ENCODE data around the gene THUMPD3. TPM values are rescaled to one million over a fixed set of nuclear protein-coding genes. Genes with fewer than 3 reads are reported as not detected.

THUMPD3 gene
- total RNA-seq, 2 experiments from 2014 or later = 46.6 to 48.0 TPM

DNA sequence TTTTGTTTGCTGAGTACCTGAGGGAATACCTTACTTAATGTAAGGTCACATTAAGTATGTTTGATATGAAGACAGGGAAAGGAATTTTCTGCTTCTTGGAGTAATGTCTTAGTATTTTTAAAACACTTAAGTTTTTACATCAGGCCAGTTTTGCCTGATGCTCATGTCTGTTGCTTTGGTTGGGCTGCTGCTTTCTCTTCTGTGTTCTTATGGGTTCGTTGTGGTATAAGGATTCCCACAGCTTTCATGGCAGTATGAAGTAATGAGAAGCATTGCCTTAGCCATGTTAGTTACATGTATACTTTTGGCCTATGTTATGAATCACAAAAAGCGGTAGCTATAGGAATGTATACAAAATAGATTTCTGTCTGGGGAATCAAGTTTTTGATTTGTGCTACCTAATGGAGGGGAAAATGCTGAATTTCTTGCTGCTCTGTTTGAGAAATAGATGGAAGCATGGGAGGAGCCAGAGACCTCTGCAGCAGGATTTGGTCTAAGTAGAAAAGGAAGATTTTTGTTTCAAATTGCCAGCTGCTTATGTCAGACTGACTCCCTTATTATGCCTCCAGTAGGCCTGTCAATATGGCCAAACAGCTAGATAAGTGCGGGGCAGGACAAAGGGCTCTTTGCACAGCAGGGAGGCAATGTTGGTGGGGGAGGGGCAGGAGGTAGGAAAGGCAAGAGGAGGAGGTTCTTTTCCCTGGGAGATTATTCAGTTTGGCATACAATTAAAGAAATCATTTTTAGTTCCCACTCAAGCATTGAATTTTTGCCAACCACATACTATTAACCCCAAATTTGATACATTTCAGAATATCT is 39.8 kb downstream of the THUMPD3 start:
- peaks cover 10% of the 10 kb centered on the region for H3K36me3 Mint-ChIP-seq (ENCODE audit: low read depth)
- ChIA-PET CTCF (interaction anchor here (0.8 to 1.3 kb wide), 3 partner anchors 8 to 36 kb away, joined by 3 to 6 read pairs (median 4); no protein-coding TSS in a partner anchor), POLR2A (no interaction called here)
- no peaks in the 10 kb centered on the region for H3K27me3 Mint-ChIP-seq
- H3K4me3 Mint-ChIP-seq = no peak overlapping the region
- no peak overlapping the region for H3K27ac Mint-ChIP-seq
- no peaks in the 10 kb centered on the region for H3K9me3 Mint-ChIP-seq
- peaks cover 67% of the 10 kb centered on the region for H3K4me1 Mint-ChIP-seq
- DNase-seq = no peak

DNA sequence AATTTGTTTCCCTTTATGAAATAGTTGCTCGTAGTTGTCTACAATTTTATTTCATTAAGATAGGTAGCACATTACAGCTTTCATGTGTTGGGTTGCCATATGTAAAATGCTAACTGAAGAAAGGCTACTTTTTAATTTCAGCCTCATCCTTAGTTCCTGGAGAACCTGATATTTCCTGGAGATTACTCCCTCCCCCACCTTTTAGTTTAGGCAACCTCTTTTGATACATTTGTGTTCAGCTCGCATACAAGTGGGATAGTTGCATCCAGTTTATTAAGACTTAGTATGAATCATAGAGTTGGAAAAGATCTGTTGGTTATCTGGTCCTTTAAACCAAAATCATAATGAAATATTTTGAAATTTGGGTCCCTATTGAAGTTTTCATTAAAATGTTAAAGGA is 40.6 kb downstream of the THUMPD3 start:
- POLR2A ChIA-PET = no interaction called here

DNA sequence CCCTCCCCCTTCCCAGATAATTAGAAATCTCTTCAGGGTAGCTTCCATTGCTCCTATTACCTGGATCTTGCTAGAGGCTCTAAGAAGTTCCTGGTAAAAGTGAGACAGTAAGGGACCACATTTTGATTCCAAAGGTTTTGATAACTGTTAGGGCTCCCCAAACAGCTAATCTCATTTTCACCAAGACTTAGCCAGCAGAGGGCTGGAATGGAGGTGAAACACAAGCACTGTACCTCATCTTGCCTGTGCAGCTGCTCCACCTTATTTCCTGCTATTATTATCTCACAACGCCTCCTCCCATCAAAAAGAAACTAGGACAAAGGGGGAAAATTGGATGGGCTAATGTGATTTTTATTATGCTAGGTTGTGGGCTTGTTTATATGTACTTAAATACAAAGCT is 41.8 kb downstream of the THUMPD3 start:
- Mint-ChIP-seq H3K36me3 (ENCODE audit: low read depth) (peaks cover 14% of the 10 kb centered on the region), H3K4me1 (peaks cover 72% of the 10 kb centered on the region), H3K27ac (no peak overlapping the region), H3K9me3 (no peaks in the 10 kb centered on the region), H3K27me3 (no peaks in the 10 kb centered on the region), H3K4me3 (no peak overlapping the region)
- DNase-seq = no peak
- ChIA-PET CTCF (interaction anchor here (0.8 to 1.8 kb wide), 4 partner anchors 11 to 43 kb away, joined by 3 to 4 read pairs (median 4); partner anchors contain the start of gene THUMPD3), POLR2A (no interaction called here)

More for the DNA sequence above, 40.6 kb downstream of the THUMPD3 start:
- peaks cover 11% of the 10 kb centered on the region for H3K36me3 Mint-ChIP-seq (ENCODE audit: low read depth)
- no peaks in the 10 kb centered on the region for H3K9me3 Mint-ChIP-seq
- CTCF ChIA-PET = interaction anchor here (1.0 to 1.3 kb wide), 2 partner anchors 9 to 37 kb away, joined by 3 to 6 read pairs; no protein-coding TSS in a partner anchor
- H3K27ac Mint-ChIP-seq = no peak overlapping the region
- no peak overlapping the region for H3K4me3 Mint-ChIP-seq
- H3K4me1 Mint-ChIP-seq = peaks cover 70% of the 10 kb centered on the region
- no peak for DNase-seq
- H3K27me3 Mint-ChIP-seq = no peaks in the 10 kb centered on the region

DNA sequence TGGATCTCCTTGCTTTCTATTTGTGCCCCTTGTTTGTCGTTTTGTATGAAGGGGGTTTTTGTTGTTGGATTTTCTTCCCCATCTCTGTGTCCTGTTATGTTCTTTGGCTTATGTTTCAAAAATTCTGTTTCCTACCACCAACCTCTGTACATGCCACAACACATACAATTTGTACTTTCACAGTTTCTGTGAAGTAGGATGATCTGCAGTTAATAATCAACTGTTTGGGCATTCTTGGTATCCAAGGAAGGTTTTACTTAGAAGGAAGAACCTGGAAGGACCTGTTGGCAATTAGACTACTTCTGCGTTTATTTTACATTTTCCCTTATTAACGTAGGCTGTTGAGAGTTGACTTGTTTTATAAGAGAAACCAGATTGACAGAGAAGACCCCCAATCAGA is 42.9 kb downstream of the THUMPD3 start:
- H3K4me3 Mint-ChIP-seq = no peak overlapping the region
- H3K9me3 Mint-ChIP-seq = no peaks in the 10 kb centered on the region
- ChIA-PET POLR2A (no interaction called here), CTCF (interaction anchor here (1.8 kb wide), 1 partner anchor 42 kb away, joined by 4 read pairs; no protein-coding TSS in a partner anchor)
- no peak for DNase-seq
- H3K36me3 Mint-ChIP-seq (ENCODE audit: low read depth) = peaks cover 22% of the 10 kb centered on the region
- no peak overlapping the region for H3K27ac Mint-ChIP-seq
- peaks cover 70% of the 10 kb centered on the region for H3K4me1 Mint-ChIP-seq
- no peaks in the 10 kb centered on the region for H3K27me3 Mint-ChIP-seq

DNA sequence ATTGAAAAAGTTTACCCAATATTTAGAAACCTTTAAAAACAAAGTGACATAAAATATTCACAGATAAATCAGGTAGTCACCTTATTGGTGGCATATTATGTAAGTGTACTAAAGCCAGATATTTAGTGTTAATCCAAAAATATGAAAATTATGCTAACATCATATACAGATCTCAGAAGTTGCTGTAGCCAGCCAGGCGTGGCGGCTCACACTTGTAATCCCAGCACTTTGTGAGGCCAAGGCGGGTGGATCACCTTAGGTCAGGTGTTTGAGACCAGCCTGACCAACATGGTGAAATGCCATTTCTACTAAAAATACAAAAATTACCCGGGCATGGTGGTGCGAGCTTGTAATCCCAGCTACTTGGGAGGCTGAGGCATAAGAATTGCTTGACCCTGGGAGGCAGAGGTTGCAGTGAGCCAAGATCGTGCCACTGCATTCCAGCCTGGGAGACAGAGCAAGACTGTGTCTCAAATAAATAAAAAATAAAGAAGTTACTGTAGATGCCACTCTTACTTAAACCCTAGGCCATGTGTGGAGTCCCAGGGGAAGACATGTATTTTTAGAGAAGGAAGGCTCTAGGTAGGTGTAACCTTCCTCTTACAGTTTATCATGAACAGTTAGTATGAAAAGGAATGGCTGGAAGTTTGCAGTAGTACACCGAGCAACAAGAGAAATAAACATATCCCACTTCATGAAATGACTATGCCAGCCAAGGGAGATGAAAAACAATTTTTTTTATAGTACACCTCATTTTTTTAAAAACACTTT is 44.2 kb downstream of the THUMPD3 start:
- no peak for DNase-seq
- no peaks in the 10 kb centered on the region for H3K27me3 Mint-ChIP-seq
- no peaks in the 10 kb centered on the region for H3K9me3 Mint-ChIP-seq
- H3K4me1 Mint-ChIP-seq = peaks cover 61% of the 10 kb centered on the region
- ChIA-PET CTCF (no interaction called here), POLR2A (no interaction called here)
- H3K36me3 Mint-ChIP-seq (ENCODE audit: low read depth) = peaks cover 22% of the 10 kb centered on the region
- H3K27ac Mint-ChIP-seq = no peak overlapping the region
- H3K4me3 Mint-ChIP-seq = no peak overlapping the region

DNA sequence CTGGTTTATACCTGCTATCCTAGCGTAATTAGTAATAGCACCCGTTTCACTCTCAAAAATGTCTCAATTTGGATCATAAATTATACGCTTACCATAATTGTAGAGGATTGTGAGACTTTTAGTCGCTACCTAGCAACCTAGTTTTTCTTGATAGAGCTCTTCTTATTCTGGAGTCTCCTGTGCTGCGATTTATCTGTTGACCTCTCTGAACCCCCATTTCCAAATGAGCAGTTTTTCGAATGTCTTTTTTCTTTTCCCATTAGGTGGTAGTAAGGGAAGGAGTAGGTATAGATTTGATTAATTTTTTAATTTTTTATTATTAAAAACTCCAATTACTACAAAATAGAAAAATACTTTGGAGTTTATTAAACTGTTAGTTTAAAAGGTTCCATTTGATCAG is 45.2 kb downstream of the THUMPD3 start:
- H3K27ac Mint-ChIP-seq = no peak overlapping the region
- DNase-seq = no peak
- ChIA-PET CTCF (interaction anchor here (0.6 kb wide), 1 partner anchor 18 kb away, joined by 3 read pairs; no protein-coding TSS in a partner anchor), POLR2A (interaction anchor here (1.0 kb wide), 1 partner anchor 11 kb away, joined by 3 read pairs; no protein-coding TSS in a partner anchor)
- peaks cover 56% of the 10 kb centered on the region for H3K4me1 Mint-ChIP-seq
- no peaks in the 10 kb centered on the region for H3K9me3 Mint-ChIP-seq
- no peak overlapping the region for H3K4me3 Mint-ChIP-seq
- peaks cover 25% of the 10 kb centered on the region for H3K36me3 Mint-ChIP-seq (ENCODE audit: low read depth)
- H3K27me3 Mint-ChIP-seq = no peaks in the 10 kb centered on the region

DNA sequence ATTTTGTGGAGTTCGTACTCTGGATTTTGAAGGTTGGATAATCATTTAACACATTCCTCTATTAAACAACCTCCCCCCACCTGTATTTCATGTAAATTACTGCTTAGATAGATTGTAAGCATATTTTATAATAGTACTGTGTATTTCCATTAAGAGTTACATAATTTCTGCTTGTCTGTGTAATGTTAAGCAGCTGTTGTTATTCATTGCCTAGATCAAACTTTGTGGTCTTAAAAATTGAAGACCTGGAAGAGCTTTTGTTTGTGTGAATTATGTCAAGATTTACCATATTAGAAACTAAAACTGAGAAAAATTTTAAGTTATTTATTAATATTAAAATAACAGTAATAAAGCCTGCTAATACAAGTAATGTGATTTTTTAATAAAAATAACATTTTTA is 45.7 kb downstream of the THUMPD3 start:
- POLR2A ChIA-PET = interaction anchor here (1.0 kb wide), 1 partner anchor 12 kb away, joined by 3 read pairs; no protein-coding TSS in a partner anchor
- DNase-seq = no peak
- CTCF ChIA-PET = no interaction called here
- peaks cover 28% of the 10 kb centered on the region for H3K36me3 Mint-ChIP-seq (ENCODE audit: low read depth)
- no peak overlapping the region for H3K4me3 Mint-ChIP-seq
- H3K27ac Mint-ChIP-seq = no peak overlapping the region
- H3K27me3 Mint-ChIP-seq = no peaks in the 10 kb centered on the region
- H3K4me1 Mint-ChIP-seq = peaks cover 56% of the 10 kb centered on the region
- H3K9me3 Mint-ChIP-seq = no peaks in the 10 kb centered on the region

DNA sequence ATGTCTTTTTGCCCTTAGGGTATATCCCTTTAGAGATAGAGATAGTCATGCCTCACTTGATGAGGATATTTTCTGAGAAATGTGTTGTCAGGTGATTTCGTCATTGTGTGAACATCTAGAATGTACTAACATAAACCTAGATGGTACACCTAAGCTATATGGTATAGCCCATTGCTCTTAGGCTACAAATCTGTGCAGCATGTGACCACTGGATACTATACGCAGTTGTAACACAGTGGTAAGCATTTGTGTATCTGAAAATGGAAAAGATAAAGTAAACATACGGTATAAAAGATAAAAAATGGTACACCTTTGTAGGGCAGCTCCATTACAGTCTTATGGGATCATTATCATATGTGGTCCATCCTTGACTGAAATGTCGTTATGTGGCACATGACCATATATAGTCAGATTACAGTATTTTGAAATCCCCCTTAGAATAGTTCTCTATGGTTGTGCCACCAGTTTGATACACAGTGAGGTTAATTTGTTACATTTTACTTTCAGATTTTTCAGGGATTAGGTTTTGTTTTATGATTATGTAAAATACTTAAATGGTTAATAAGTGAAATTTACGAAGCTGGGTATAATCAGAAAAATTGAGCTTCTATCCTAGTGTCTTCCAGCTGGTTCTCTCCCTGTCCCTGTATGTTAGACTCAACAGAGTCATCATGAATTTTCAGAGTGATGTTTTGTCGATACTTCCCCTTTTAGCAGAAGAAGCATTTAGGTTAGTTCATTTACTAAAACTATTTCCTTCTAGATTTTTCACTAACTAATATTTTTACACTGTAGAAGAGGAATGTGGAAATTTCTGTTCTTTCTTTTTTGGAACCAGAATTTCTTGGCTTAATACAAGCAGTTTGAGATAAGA is 47.4 kb downstream of the THUMPD3 start:
- Mint-ChIP-seq H3K27me3 (no peaks in the 10 kb centered on the region), H3K4me1 (peaks cover 52% of the 10 kb centered on the region), H3K4me3 (no peak overlapping the region), H3K27ac (no peak overlapping the region), H3K9me3 (no peaks in the 10 kb centered on the region), H3K36me3 (ENCODE audit: low read depth) (peaks cover 32% of the 10 kb centered on the region)
- ChIA-PET CTCF (interaction anchor here (0.7 kb wide), 1 partner anchor 82 kb away, joined by 3 read pairs; no protein-coding TSS in a partner anchor), POLR2A (no interaction called here)
- DNase-seq = no peak

DNA sequence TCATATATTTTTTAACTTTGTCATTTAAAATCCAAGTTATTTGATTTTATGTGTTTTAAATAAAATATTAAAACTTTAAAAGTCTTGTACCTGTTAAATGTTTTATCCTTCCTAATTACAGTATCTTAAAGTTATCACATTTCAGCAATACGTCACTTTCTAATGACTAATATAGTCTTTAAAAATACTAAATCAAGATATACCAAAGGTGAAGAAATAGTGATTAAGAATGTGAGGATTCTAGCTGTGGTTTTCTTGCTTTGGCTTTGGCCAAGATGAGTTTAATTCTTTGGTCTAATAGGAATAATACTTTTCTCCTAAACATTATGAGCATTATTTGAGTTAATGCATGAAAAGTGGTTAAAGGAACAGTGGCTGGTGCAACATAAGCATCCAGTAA is 48.4 kb downstream of the THUMPD3 start:
- Mint-ChIP-seq H3K4me1 (peaks cover 51% of the 10 kb centered on the region), H3K27me3 (no peaks in the 10 kb centered on the region), H3K4me3 (no peak overlapping the region), H3K27ac (no peak overlapping the region), H3K36me3 (ENCODE audit: low read depth) (peaks cover 37% of the 10 kb centered on the region), H3K9me3 (no peaks in the 10 kb centered on the region)
- ChIA-PET POLR2A (interaction anchor here (0.5 kb wide), 1 partner anchor 22 kb away, joined by 3 read pairs; no protein-coding TSS in a partner anchor), CTCF (interaction anchor here (0.7 kb wide), 1 partner anchor 80 kb away, joined by 3 read pairs; no protein-coding TSS in a partner anchor)
- no peak for DNase-seq

DNA sequence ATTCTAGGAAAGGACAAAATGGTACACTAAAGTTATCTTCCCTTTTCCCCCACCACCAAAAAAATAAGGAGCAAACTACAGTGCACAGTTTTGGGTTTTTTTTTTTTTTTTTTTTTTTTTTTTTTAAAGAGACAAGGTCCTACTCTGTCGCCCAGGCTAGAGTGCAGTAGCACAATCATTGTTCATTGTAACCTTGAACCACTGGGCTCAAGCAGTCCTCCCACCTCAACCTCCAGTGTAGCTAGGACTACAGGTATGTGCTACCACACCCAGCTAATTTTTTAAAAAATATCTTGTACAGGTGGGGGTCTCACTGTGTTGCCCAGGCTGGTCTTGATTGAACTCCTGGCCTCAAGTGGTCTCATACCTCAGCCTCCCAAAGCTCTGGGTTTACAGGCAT is 49.4 kb downstream of the THUMPD3 start:
- H3K27me3 Mint-ChIP-seq = no peaks in the 10 kb centered on the region
- no peaks in the 10 kb centered on the region for H3K9me3 Mint-ChIP-seq
- no peak overlapping the region for H3K4me3 Mint-ChIP-seq
- no peak overlapping the region for H3K27ac Mint-ChIP-seq
- CTCF ChIA-PET = no interaction called here
- POLR2A ChIA-PET = no interaction called here
- peaks cover 44% of the 10 kb centered on the region for H3K4me1 Mint-ChIP-seq
- DNase-seq = no peak
- H3K36me3 Mint-ChIP-seq (ENCODE audit: low read depth) = peaks cover 36% of the 10 kb centered on the region

DNA sequence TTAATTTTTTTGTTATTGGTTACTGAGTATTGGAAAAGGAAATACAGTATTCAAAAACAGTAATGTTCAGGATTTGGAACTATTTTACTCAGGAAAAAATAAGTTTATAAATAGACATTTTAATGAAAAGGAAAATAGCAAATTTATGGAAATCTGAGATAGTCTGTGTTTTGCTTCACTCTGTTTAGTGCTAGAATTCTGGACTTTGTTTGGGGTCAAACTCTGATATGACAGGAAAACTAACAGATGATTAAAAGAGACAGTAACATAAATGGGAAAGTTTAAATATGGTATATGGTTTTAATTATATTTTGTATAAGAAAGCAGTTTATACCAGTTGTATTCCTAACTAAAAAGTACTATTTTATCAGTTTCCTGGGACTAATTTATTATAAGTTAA is 52.0 kb downstream of the THUMPD3 start:
- Mint-ChIP-seq H3K27me3 (no peaks in the 10 kb centered on the region), H3K27ac (no peak overlapping the region), H3K9me3 (no peaks in the 10 kb centered on the region), H3K4me1 (peaks cover 37% of the 10 kb centered on the region), H3K36me3 (ENCODE audit: low read depth) (peaks cover 24% of the 10 kb centered on the region), H3K4me3 (no peak overlapping the region)
- POLR2A ChIA-PET = no interaction called here
- DNase-seq = no peak
- CTCF ChIA-PET = no interaction called here

DNA sequence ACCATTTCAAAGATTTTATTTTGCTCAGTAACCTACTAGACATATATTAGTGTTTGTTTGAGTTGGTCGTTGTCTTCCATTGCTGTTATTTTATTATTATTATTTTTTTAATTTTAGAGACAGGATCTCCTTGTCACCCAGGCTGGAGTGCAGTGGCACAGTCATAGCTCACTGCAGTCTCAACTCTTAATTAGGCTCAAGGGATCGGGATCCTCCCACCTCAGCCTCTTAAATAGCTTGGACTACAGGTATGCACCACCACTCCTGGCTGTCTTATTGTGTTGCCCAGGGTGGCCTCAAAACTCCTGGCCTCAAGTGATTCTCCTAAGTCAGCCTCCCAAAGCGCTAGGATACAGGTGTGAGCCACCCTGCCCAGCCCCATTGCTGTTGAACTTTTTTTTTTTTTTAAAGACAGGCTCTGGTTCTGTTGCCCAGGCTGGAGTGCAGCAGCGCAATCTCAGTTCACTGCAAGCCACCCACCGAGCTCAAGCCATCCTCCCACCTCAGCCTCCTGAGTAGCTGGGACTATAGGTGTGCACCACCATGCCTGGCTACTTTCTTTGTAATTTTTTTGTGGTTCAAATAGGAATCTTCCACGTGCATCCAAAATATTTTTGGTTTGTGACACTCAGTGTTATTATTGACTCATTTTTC is 52.8 kb downstream of the THUMPD3 start:
- ChIA-PET CTCF (interaction anchor here (1.7 kb wide), 2 partner anchors 11 to 16 kb away, joined by 4 to 6 read pairs; no protein-coding TSS in a partner anchor), POLR2A (no interaction called here)
- Mint-ChIP-seq H3K4me3 (no peak overlapping the region), H3K27ac (no peak overlapping the region), H3K36me3 (ENCODE audit: low read depth) (peaks cover 18% of the 10 kb centered on the region), H3K27me3 (no peaks in the 10 kb centered on the region), H3K4me1 (peaks cover 36% of the 10 kb centered on the region), H3K9me3 (no peaks in the 10 kb centered on the region)
- no peak for DNase-seq

Measured in activated CD4-positive, alpha-beta T cell treated with anti-CD3 and anti-CD28 coated beads, Interleukin-2, amount 10 ng/mL, durations not matched to agents 7 days and 5 days (primary cell).